HG03442 (cell line): ENCODE measurements around the gene DCLK1.
"Not testable (repeated sequence)": the region's sequence is repeated elsewhere in the genome, so short reads cannot be mapped to it uniquely, and the experiment has no call there.

Source experiments
- ATAC-seq: cut with Tn5 transposase; IDR thresholded peaks from one replicate; pipeline ENCODE4 v1.9.1; 2021; ENCODE audit warnings: mild to moderate bottlenecking, moderate library complexity; ENCODE audit not compliant: unreplicated experiment

Gene DCLK1

DNA sequence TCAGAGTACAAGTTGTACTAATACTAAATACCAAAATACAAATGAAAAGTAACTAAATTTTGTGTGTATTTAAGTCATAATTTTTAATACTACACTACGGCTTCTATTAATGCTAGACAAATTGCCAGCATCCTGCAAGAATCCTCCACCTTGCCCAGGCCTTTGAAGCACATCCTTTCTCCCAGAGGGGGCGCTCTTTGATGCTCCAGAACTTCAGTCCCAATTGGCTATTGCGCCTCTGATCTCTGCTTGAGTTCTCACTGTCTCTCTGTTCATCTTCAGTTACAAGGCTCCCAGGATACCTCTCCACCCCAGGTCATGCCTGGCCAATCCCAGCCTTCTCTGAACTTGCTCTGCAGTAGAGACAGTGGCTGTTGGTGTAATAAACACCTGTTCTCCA, 141.0 kb downstream of the DCLK1 start:
- ATAC-seq, result no peak

DNA sequence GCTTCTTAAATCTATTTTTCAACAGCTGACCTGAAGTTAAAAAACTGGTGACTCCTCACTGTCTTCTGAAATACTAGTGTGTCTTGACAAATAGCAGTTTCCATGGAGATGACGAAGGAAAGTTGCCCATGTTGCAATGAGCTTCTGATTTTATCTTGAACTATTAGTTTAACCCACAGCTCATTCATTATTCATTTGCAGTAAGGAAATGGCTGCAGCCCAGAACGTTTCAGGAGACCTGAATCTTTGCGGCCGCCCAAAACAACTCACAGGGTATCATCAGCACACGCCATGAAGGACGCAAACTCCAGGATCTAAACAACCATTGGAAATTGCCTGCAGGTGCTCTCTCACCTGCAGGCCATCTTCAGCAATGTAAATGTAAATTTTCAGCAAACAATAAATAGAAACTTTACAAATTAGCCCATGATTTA, 142.5 kb downstream of the DCLK1 start:
- ATAC-seq, result no peak

DNA sequence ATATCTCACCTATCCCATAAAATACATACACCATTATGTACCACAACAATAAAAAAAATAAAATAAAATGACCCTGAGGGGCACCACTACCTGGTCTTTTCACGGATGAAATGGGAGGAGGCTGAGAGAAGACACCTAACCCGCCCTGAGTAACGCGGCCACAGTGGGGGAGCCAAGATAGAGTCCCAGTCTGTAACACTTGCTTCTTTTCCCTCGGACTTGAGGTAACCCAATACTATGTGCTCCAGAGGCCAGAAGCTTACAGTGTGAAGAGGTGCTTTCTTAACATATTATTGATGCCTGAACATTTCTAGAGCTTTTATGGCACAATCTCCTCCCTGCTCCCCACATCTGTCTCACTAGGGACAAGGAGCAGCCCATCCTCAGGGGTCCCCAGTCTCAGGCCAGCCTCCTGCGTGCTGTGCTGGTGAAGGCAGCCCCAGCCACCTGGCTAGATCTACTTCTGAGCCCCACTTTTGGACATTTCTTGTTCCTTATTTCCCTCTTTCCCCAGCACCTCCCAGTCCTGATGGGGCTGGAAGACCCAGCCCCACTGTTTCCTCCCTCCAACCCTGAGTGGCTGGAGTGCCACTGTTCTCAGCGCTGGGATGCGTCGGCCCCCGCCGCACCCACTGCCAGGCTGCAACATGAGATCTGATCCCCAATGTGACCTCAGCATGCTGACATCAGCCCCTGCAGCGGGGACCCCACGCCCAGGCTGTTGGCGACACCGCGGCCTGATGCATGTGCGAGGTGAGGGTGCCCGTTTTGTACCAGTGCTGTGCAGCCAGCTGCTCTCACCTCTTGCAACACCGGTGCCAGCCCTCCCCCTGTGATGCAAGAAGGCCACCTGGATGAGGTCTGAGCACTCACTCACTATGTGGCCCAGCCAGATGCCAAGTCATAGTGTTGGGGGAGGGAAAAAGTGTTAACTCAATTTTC, 143.3 kb downstream of the DCLK1 start:
- ATAC-seq, result no peak

DNA sequence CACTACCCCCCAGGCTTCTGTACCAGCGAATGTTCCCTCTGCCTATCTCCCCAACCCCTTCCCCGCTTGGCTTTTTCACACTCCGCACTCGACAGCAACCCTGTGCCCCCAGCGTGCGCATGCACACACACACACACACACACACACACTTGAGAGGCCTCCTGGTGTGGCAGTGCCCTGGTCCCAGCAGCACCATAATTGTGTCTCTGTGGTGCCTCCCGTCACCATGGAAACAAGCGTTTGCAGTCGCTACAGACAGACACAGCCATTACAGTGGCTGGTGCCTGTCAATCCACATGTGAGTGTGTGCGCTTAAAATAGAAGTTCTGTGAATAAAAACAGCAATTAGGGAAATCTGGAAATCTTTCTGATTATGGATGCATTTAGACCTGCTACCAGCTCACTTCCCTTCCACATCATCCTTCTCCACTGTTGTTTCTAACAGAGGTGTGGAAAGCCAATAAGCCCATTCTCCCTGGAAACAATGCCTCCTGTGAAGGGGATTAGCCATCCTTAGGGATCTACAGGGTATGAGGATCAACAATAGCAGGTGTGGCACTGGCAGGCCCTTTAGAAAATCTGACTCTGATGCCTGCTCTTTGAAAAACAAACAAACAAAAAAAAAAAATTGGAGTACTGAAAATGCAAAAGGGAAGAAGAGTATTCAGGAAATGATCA, 146.3 kb downstream of the DCLK1 start:
- ATAC-seq, result no peak

DNA sequence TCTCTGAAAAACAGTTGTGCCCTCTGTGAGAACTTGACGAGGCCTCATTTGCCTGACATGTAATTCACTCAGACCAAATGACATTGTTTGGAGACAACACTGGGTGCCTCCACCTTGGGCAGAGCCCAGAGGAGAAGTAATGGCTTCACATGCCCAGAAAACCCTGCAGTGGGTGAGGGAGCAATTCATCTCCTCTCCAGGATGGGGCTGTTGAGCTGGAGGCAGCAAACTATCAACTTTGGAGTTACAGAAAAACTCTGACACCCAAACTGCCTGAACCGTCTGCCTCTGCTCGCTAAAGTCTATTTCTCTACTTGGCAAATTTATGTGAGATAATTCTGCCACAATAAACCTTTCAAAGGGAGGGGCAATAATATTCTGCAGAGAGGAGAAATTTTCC, 146.9 kb downstream of the DCLK1 start:
- no peak for ATAC-seq

DNA sequence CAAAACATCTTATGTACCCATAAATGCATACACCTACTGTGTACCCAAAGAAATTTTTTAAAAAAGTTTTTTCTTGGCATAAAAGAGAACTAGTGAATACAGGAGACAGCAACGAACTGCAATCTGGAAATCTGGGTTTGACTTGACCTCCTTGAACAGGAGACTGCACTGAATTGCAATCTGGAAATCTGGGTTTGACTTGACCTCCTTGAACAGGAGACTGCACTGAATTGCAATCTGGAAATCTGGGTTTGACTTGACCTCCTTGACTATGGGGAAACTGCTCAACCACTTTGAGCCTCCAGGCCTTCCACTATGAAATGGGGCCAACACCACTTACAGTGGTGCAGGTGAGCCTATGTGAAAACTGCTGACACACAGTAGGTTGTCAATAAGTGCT, 147.5 kb downstream of the DCLK1 start:
- ATAC-seq, result not testable (repeated sequence)

DNA sequence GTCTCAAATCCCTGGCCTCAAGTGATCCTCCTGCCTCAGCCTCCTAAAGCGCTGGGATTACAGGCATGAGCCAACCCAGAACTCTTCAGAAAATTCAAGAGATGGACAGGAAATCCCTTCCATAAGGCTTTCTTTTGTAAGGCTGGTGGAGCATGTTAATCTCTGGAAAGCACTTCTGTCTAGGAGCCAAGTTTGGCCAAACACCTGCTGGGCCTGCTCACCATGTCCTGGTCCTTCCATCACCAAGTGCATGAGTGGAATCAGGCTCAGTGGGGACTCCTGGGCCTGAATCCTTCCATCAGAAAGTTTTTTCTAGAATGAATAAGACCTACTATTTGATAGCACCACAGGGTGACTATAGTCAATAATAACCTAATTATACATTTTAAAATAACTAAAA, 148.0 kb downstream of the DCLK1 start:
- no peak for ATAC-seq

DNA sequence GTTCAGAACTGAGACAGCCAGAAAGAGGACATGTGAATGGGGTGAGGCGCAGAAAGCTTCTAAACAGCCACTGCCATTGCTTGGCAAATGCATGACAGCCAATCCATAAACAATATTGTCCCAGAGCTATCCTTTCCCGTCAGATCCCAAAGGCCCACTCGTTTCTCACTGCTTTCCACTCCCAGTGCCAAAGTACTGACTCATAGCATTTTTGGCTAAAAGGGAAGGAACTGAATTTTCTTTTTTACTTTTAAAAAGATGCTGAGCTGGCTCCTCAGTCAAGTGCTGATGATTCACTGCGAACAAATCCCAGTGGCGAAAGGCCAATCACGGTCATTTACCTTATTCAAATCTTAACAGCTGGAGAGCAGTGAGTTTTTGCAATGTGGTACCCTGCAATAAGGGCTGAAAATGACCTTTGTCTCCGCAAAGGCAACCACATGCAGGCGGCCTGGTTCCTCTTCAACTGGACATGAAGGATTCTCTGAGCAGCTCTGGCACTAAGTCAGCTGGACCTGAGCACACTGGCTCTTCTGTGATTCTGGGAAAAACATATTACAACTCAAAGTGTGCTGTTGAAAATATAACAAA, 151.7 kb downstream of the DCLK1 start:
- ATAC-seq, result no peak

DNA sequence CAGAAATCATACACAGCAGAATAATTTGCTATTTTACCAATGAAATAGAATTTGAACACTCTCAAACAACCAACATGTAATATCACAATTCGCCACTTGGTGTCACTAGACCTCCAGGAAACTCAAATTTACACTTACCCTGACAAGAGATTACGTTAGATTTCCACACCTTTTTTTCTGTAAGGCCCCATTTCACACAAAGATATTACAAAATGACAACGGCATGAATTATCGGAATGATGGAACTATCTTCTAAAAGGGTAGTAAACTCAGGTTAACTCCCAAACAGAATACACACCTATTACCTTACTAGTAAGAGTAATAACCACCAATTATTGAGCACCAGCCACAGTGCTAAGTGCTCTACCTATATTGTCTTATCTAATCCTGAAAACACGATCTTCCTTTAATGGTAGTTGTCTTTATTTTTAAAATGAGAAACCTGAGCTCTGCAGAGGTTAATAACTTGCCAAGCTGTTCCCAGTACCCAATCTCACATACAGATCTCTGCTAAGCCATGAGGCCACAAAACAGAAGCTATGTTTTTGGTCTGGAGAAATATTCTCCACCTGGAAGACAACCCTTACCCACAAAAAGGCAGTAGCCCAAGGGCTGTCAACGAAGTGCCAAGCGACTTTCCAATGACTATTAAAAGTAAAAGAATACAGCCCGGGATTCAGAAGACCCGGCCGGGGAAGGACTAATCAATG, 152.4 kb downstream of the DCLK1 start:
- ATAC-seq, result no peak

DNA sequence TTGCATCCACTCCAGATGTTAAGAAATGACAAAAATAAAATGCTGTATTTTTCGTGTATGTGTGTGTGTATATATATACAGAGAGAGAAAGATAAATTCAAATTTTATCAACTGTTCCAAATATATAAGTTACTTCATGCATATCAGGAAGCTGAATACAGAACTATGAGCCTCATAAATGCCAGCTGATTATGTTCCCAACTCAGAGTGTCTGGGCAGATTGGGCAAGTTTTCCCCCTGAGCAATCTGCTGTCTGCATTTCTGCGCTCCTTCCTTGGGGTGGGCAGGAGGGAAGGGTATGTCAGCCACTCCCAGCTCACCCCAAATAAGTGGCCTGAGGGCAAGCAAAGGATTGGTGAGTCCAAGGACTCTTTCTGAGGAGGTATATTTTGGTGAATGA, 154.1 kb downstream of the DCLK1 start:
- no peak for ATAC-seq

DNA sequence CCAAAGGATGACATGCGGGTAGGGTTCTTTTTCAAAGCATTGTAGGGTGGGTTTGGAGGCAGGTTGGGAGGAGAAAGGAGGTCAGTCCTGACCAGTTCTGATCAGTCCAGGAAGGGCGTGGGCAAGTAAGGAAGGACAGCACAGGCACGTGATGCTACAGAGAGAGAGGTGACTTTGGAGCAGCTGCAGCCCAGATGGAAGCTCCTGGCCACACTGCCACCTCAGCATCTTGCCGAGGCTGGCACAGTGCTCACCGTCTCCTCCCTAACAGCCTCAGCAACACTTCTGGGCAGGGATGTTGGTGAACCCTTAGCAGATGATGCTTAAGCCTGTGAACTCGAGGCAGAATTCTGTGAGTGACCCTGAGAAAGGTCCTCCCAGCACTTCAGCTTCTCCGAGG, 155.1 kb downstream of the DCLK1 start:
- no peak for ATAC-seq

DNA sequence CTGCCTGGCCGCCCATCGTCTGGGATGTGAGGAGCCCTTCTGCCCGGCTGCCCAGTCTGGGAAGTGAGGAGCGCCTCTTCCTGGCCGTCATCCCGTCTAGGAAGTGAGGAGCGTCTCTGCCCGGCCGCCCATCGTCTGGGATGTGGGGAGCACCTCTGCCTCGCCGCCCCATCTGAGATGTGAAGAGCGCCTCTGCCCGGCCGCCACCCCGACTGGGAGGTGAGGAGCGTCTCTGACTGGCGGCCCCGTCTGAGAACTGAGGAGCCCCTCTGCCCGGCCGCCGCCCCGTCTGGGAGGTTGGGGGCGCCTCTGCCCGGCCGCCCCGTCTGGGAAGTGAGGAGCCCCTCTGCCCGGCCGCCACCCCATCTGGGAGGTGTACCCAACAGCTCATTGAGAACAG, 164.2 kb downstream of the DCLK1 start:
- ATAC-seq, result not testable (repeated sequence)

DNA sequence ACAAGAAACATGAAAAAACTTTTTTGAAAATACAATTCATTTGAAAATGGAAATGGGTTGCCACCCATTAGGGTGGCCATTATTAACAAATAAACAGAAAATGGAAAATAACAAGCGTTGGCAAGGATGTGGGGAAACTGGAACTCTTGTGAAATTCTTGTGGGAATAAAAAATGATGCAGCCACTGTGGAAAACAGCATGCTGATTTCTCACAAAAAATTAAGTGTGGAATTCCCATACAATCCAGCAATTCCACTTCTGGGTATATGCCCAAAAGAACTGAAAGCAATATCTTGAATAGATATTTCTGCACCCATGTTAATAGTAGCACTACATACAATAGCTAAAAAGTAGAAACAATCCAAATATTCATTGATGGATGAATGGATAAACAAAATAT, 165.2 kb downstream of the DCLK1 start:
- ATAC-seq, result no peak

DNA sequence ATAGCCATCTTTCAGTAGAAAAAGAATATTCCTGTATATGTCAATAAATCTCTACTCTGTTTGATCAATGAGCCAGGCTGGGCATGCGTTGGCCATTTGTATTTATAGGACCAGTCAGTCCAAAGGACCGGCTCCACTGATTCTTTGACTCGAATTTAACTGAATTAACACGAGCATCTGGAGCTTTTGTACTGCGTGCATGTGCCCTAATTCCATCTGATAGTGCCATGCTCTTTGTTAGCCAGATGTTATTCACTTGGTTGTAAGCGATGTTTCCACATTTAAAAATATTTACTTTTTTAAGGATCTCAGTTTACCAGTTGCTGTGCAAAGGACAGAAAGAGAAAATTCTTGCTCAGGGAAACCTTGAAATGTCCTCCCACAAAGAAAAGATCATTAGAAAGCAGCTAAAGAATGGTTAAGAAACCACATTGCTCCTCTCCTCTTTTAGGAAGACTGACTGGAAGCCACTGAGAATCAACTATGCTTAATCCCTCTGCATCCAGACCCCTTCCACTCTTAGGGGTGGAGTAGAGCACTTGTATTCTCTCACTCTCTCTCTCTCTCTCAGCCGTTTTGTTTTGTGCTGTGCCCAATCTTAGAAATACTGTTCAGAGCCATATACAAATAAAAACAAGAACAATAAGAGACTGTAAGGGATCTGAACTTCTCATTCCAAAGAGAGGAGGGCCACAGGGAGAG, 165.8 kb downstream of the DCLK1 start:
- ATAC-seq, result no peak

DNA sequence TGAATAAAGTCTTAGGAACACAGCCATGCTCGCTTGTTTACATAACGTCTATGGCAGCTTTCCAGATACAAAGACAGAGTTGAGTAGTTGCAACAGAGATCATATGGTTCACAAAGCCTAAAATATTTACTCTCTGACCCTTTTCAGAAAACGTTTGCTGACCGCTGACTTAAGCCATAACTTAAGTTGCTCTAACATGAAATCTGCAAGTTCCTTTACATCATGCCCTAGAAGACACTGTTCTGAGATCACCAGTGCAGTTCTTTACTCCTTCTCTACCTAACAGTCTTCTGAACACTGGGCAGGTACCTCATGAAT, 166.4 kb downstream of the DCLK1 start:
- ATAC-seq, result no peak

DNA sequence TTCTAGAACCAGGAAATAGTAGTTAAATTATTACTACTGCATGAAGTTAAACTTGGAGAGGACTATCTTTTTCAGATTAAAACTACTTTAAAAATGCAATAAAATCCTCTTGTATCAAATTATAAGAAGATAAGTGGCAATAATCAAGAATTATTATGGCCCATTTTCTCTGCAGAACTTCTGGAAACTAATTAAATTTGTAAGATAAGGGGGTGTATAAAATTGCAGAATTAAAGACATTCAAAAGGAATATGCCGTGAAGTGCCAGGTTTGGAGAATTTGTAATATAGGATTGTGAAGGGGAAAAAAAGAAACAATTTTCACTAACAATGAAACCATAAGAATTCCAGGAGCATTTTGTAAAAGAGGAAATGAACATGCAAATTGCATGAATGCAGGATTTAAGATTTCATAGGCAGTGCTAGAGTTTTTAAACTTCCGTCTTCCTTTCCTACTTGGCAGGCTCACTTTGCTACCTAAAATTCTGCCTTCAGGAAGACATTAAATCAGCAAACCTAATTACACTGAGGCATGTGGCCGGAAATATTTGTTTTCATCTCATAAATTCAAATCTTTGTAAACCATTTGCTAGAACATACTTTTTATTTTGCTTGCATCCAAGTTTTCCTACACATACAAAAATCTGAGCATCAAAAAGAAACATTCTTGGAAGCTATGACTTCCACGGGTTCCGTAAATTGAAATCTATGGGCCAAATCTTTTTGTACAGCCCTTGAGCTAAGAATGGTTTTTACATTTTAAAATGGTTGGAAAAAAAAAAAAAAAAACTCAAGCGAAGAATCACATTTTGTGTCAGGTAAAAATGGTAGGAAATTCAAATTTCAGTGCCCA, 166.9 kb downstream of the DCLK1 start:
- no peak for ATAC-seq

DNA sequence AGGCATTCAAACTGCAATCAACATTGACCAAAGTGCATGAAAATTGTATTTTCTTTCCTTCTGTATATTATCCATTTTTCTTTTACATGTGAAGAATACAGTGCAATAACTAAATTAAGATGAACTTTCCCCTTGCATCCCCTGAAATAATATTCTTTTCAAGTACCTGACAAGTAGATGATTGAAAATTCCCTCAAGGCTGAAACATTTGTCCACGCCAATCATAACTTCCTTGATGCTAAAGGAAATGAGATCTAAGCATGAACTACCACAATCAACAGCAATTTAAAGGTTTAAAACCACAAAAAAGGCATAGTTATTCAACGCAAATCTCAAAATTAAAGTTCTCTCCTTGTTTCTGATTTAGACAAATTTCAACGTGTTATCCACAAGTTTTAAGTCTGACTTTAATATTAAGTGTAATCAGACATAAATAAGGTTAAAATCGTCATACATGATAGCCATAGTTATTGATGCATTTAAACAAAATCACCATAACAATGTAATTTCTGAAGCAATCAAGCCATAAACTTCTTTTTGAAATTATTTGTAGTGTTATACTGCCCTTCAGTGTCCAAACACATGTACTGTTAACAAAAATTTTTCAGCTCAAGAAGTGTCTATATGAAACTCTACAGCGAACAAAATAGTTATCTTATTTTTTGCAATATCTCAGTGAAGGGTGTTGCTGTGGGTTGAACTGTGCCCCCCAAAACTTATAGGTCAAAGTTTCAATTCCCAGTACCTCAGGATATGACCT, 169.5 kb downstream of the DCLK1 start:
- ATAC-seq, result no peak

DNA sequence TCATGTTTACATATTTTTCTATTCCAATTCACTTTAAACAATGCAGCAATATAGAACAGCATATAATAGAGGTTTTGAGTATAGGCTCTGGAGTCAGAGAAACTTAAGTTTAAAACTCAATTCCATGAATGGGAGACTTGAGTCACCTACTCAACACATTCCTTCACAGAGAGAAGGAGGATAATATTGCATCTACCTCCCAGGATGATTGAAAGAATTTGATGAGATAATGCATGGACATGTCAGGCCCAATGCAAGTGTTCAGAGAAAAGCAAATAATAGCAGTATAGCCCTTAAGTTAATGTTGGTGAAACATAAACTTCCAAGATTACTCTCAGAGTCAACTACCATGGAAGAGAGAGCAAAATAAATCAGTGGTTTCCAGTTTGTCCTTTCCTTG, 170.2 kb downstream of the DCLK1 start:
- ATAC-seq, result no peak

DNA sequence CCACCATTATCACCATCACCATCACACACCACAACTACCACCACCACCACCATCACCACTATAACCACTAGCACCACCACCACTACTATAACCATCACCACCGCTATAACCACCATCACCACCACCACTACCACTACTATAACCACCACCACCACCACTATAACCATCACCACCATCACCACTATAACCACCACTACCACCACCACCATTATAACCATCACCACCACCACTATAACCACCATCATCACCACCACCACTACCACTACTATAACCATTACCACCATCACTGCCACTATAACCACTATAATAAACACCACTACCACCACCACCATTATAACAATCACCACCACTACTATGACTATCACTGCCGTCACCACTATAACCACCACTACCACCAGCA, 173.2 kb downstream of the DCLK1 start:
- ATAC-seq, result no peak
